ENCODE results near the gene CERK. TPM values are rescaled to one million over a fixed set of nuclear protein-coding genes. Genes with fewer than 3 reads are reported as not detected.
A peak's percentile ranks its signal among the peaks of the same experiment; 100 is the strongest.

CERK gene
- polyA plus RNA-seq, 1 donor = 82.3 TPM

DNA sequence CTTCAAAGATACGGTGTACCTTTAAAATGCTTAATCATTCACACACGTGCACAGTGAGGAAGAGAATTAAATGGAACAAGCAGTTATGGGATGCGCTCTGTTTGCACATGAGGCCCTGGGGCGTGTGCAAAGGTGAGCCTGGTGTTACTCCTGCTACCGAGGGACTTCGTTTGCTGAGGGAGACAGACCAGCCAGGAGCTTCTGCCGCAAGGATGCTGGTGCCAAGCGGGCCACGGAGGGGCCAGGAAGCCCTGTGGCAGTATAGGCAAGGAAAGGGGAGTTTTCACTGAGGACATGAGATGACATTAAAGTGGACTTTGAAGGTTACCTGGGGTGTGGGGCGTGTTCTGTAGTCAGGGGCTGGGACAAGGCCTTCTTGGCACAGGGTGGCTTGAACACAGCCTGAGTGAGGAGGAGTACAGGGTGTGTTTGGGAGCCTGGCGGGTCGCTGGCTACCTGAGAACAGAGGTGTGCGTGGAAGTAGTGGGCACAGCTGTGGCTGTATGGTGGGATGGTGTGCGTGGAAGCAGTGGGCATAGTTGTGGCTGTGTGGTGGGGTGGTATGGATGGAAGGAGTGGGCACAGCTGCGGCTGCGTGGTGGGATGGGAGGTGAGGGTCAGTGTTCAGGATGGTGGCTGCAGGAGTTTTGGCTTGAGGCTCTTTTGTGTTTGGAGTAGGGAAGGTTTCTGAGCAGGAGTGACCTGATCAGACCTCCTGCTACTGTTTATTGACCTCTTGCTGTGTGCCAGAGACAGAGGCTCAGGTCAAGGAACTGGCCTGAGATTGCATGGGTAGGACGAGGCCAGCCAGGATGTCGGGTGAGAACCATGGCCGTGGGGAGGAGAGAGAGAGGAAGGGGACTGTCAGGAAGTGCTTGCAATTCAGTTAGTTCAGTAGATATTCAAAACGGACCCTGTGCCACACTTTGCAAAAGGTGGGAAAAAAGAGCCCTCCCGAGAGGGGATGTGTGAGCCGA, 38.1 kb upstream of the CERK start:
- no peak overlapping the region for H3K4me3 ChIP-seq (ENCODE audit: low read length)
- peaks cover 4% of the 10 kb centered on the region for H3K36me3 ChIP-seq (ENCODE audit: control insufficient read depth, insufficient read depth, low read length)
- DNase-seq = peak; percentile 49 to 78
- no peaks in the 10 kb centered on the region for H3K9me3 ChIP-seq (ENCODE audit: control insufficient read depth, low read depth, low read length)
- no CpG with 5 or more reads among the region's 22 CpGs for WGBS (ENCODE audit: insufficient coverage, low lambda C conversion rate)
- H3K27me3 ChIP-seq (ENCODE audit: control insufficient read depth, insufficient read depth, low read length) = no peaks in the 10 kb centered on the region
- H3K27ac ChIP-seq (ENCODE audit: low read length) = peak overlapping the region; percentile 81
- peaks cover 32% of the 10 kb centered on the region for H3K4me1 ChIP-seq (ENCODE audit: control insufficient read depth, insufficient read depth, low read length)

DNA sequence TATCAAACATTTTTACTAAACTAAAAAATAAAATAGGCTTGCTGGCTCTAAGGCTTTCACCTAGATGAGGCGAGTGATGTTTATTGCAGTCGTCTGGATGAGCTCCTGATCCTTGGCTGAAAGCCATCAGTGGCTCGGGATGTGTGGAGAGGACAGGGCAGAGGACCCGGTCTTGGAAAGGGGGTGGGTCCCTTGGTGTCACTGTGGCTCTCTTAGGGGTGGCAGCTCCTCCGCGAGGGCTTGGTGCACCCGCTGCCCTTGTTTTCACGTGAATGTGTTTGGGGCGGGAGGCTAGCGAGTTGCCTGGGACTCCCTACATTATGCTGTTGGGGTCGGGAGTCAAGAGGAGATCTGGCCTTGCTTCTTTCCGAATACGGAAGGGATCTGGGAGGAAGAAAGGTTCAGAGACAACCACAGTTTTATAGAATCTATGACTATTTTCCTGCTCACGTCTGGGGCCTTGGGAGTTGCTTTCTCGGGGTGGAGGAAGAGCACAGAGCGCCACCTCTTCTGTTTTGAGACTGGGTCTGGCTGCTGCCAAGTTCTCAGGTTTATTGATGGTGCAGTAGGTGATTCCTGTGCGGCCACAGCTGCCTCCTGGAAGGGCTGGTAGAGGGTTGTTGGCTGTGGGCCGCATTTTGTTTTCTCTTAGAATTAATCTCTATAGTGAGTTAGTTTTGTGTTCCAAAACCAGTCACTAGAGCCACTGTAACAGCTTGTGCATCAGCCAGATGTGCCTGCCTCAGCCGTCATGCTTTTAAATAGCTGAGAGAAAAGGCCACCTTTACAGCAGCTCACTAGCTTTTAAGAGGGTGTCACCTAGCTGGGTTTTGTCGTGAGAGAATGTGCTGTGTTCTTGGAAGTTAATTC, 37.2 kb upstream of the CERK start:
- H3K4me1 ChIP-seq (ENCODE audit: control insufficient read depth, insufficient read depth, low read length) = peaks cover 32% of the 10 kb centered on the region
- peak overlapping the region; percentile 81 for H3K27ac ChIP-seq (ENCODE audit: low read length)
- no peaks in the 10 kb centered on the region for H3K27me3 ChIP-seq (ENCODE audit: control insufficient read depth, insufficient read depth, low read length)
- peak in 1 of 2 donors; percentile 54 for DNase-seq
- no CpG with 5 or more reads among the region's 20 CpGs for WGBS (ENCODE audit: insufficient coverage, low lambda C conversion rate)
- no peaks in the 10 kb centered on the region for H3K9me3 ChIP-seq (ENCODE audit: control insufficient read depth, low read depth, low read length)
- no peak overlapping the region for H3K4me3 ChIP-seq (ENCODE audit: low read length)
- H3K36me3 ChIP-seq (ENCODE audit: control insufficient read depth, insufficient read depth, low read length) = peaks cover 2% of the 10 kb centered on the region

DNA sequence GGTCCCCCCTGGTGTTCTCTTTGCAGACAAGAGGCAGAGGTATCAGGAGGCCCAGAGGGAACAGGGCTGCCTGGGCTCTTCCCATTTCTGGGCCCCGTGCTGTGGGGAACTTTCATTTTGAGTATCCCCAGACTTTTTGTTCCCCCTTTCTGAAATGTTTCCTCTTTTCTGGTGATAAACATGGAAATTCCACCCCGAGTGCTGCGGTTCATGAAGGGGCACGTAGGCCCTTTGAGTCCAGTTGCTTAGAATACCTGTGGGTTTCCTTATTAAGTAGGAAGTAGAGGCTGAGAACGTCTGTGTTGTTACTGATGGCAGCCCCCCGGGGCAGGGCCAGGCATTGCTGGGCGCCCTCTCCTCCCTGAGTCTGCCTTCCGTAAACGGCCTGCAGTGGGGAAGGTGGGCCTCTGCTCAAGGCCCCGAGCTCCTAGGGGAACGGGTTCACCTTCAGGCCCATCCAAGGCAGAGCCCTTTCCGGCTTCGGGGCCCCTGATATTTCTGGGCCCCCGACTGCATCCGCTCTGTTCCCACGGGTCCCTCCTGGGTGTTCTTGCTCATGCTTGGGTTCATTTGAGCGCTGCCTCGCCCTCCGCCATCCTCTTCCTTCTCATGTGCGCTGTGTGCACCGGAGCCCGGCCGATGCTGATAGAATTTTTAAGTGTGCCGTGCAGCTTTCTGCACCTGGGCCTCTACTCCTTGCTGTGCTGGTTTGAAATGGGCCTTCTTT, 36.4 kb upstream of the CERK start:
- Histone ChIP-seq H3K4me1 (ENCODE audit: control insufficient read depth, insufficient read depth, low read length) (peaks cover 32% of the 10 kb centered on the region), H3K4me3 (ENCODE audit: low read length) (no peak overlapping the region), H3K9me3 (ENCODE audit: control insufficient read depth, low read depth, low read length) (no peaks in the 10 kb centered on the region), H3K27ac (ENCODE audit: low read length) (peak overlapping the region; percentile 81), H3K27me3 (ENCODE audit: control insufficient read depth, insufficient read depth, low read length) (no peaks in the 10 kb centered on the region), H3K36me3 (ENCODE audit: control insufficient read depth, insufficient read depth, low read length) (peaks cover 2% of the 10 kb centered on the region)
- 100% methylated on average over 1 of the region's 24 CpGs for WGBS (ENCODE audit: insufficient coverage, low lambda C conversion rate)
- no peak for DNase-seq

DNA sequence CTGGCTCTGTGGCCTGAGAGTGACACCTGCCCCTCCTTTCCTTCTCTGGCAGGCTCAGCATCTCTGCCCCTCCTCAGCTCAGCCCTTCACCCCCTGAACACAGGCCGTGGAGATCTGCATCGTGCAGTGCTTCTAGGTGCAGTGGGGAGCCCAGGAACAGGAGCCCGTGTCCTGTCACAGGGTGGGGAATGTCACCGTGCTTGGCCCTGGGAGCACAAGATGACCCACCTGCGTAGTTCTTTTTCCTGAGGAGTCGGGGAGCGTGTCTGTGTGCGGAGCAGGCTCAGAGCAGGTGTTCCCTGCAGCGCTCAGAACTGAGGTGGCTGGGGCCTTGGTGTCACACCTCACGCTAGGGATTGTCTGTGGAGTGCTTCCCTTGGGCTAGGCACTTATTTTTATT, 35.0 kb upstream of the CERK start:
- Histone ChIP-seq H3K27ac (ENCODE audit: low read length) (peak overlapping the region; percentile 81), H3K9me3 (ENCODE audit: control insufficient read depth, low read depth, low read length) (no peaks in the 10 kb centered on the region), H3K36me3 (ENCODE audit: control insufficient read depth, insufficient read depth, low read length) (peaks cover 5% of the 10 kb centered on the region), H3K4me3 (ENCODE audit: low read length) (no peak overlapping the region), H3K27me3 (ENCODE audit: control insufficient read depth, insufficient read depth, low read length) (no peaks in the 10 kb centered on the region), H3K4me1 (ENCODE audit: control insufficient read depth, insufficient read depth, low read length) (peaks cover 32% of the 10 kb centered on the region)
- DNase-seq = no peak
- no CpG with 5 or more reads among the region's 10 CpGs for WGBS (ENCODE audit: insufficient coverage, low lambda C conversion rate)

DNA sequence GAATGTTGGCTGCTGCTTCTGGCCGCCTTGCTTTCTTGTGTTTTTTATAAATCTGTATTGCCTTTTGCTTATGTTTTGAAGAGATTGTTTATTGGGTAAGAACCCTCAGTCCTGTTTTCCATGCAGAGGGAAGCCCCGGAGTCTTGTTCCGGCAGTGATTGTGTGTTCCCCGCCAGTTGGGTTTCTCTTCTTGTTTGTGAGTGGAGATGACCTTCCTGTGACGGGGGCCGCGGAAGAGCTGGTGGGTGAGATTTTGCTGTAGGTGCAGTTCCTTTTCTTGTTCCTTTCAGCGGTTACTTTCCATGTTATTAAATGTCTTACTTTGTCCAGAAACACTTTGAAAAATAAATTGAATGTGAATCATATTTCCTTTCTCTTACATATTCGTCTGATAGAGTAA, 32.7 kb upstream of the CERK start:
- no peak for DNase-seq
- H3K27me3 ChIP-seq (ENCODE audit: control insufficient read depth, insufficient read depth, low read length) = no peaks in the 10 kb centered on the region
- H3K27ac ChIP-seq (ENCODE audit: low read length) = peak overlapping the region; percentile 23
- WGBS (ENCODE audit: insufficient coverage, low lambda C conversion rate) = 92% methylated on average over 2 of the region's 9 CpGs
- no peaks in the 10 kb centered on the region for H3K9me3 ChIP-seq (ENCODE audit: control insufficient read depth, low read depth, low read length)
- H3K4me3 ChIP-seq (ENCODE audit: low read length) = no peak overlapping the region
- H3K36me3 ChIP-seq (ENCODE audit: control insufficient read depth, insufficient read depth, low read length) = peaks cover 12% of the 10 kb centered on the region
- H3K4me1 ChIP-seq (ENCODE audit: control insufficient read depth, insufficient read depth, low read length) = peaks cover 24% of the 10 kb centered on the region

DNA sequence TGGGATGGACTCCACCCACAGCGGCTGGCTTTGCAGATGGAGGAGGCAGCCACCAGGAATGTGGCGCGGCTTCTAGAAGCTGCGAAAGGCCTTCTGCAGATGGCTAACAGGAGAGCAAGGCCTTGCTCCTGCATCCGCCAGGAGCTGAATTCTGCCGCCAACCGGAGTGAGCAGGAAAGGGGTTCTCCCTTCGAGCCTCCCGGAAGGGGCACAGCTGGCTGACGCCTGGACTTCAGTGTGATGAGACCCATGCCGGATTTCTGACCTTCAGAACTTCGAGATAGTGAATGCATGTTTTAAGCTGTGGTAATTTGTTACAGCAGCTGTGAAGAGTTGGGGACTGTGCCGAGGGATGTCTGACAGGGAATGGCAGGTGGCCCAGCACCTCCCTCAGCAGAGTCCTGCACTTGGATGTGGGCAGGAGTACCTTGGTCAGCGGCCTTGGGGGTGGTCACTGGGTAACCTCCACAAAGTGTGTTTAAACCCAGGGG, 32.1 kb upstream of the CERK start:
- peaks cover 19% of the 10 kb centered on the region for H3K4me1 ChIP-seq (ENCODE audit: control insufficient read depth, insufficient read depth, low read length)
- no peaks in the 10 kb centered on the region for H3K27me3 ChIP-seq (ENCODE audit: control insufficient read depth, insufficient read depth, low read length)
- no peak overlapping the region for H3K4me3 ChIP-seq (ENCODE audit: low read length)
- peaks cover 12% of the 10 kb centered on the region for H3K36me3 ChIP-seq (ENCODE audit: control insufficient read depth, insufficient read depth, low read length)
- no CpG with 5 or more reads among the region's 14 CpGs for WGBS (ENCODE audit: insufficient coverage, low lambda C conversion rate)
- DNase-seq = no peak
- peak overlapping the region; percentile 23 for H3K27ac ChIP-seq (ENCODE audit: low read length)
- no peaks in the 10 kb centered on the region for H3K9me3 ChIP-seq (ENCODE audit: control insufficient read depth, low read depth, low read length)

DNA sequence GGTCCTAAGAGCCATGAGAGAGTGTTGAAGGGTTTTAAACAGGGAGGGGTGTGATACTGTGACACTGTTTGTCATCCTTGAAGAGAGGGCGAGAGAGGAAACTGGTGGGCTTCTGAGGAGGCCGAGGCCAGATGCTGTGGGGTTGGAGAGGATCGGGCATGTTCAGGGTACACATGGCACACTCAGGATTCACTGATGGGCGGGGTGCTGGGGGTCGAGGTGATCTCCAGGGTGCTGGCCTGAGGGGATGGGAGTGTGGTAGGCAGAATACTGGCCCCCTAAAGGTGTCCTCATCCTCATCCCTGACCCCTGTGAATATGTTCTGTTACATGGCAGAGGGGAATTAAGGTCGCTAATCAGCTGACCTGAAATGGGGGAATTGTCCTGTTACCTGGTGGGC, 31.7 kb upstream of the CERK start:
- peaks cover 15% of the 10 kb centered on the region for H3K36me3 ChIP-seq (ENCODE audit: control insufficient read depth, insufficient read depth, low read length)
- DNase-seq = no peak
- H3K27ac ChIP-seq (ENCODE audit: low read length) = no peak overlapping the region
- no peaks in the 10 kb centered on the region for H3K9me3 ChIP-seq (ENCODE audit: control insufficient read depth, low read depth, low read length)
- peaks cover 14% of the 10 kb centered on the region for H3K4me1 ChIP-seq (ENCODE audit: control insufficient read depth, insufficient read depth, low read length)
- H3K27me3 ChIP-seq (ENCODE audit: control insufficient read depth, insufficient read depth, low read length) = no peaks in the 10 kb centered on the region
- no CpG with 5 or more reads among the region's 6 CpGs for WGBS (ENCODE audit: insufficient coverage, low lambda C conversion rate)
- no peak overlapping the region for H3K4me3 ChIP-seq (ENCODE audit: low read length)

DNA sequence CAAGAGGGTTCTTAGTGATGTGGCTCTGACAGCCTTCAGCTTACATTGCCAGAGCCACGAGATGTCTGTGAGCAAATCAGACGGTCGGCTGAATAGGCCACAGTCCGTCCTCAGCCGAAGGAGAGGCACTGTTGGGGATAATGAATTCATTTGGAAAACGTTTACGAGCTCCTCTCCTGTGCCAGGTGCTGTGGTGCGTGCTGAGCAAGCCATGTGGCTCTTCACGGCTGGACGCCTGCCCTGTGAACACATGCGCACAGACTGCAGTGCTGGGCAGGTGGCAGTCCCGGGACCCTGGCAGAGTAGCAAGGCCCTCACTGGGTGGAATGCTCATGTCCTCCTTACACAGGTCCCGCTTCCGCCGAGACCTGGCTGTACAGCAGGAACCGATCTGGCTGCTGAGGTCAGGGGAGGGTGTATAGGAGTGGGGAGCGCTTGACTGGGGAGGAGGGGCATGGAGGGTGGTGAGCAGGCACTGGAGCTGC, 31.2 kb upstream of the CERK start:
- peaks cover 15% of the 10 kb centered on the region for H3K36me3 ChIP-seq (ENCODE audit: control insufficient read depth, insufficient read depth, low read length)
- no peak overlapping the region for H3K27ac ChIP-seq (ENCODE audit: low read length)
- no peaks in the 10 kb centered on the region for H3K9me3 ChIP-seq (ENCODE audit: control insufficient read depth, low read depth, low read length)
- no CpG with 5 or more reads among the region's 17 CpGs for WGBS (ENCODE audit: insufficient coverage, low lambda C conversion rate)
- H3K27me3 ChIP-seq (ENCODE audit: control insufficient read depth, insufficient read depth, low read length) = no peaks in the 10 kb centered on the region
- peaks cover 10% of the 10 kb centered on the region for H3K4me1 ChIP-seq (ENCODE audit: control insufficient read depth, insufficient read depth, low read length)
- no peak overlapping the region for H3K4me3 ChIP-seq (ENCODE audit: low read length)
- DNase-seq = no peak

DNA sequence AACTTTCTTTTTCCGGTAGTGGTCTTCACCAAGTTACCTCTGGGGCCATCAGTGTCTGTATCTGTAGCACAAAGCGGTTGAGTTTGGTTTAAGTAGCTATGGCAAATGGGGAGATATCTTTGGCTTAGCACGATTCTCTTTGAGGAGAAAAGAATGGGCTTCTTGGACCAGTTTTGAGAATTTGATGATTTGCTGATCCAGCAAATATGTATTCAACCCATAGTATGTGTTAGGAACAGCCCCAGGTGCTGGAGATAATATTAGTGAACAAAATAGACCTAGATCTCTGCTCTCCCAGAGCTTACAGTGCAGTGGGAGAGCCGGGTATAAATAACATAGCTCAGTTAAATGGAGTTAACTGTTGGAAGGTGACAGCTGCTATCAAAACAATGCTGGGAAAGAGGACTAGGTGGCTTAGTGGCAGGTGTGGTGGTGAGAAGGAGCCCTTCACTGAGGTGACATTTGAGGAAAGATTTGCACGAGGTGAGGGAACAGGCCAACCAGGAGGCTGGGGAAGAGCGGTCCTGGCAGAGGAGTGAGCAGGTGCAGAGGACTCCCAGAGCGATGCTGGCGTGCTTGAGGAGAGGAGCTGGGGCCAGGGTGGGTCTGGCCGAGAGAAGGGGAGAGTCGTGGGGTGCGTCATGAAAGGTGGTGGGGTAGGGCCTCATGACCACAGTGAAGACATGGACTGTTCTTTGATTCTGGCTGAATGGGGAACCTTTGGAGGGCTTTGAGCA, 29.4 kb upstream of the CERK start:
- H3K27ac ChIP-seq (ENCODE audit: low read length) = no peak overlapping the region
- no peaks in the 10 kb centered on the region for H3K9me3 ChIP-seq (ENCODE audit: control insufficient read depth, low read depth, low read length)
- no peaks in the 10 kb centered on the region for H3K27me3 ChIP-seq (ENCODE audit: control insufficient read depth, insufficient read depth, low read length)
- WGBS (ENCODE audit: insufficient coverage, low lambda C conversion rate) = no CpG with 5 or more reads among the region's 11 CpGs
- no peak for DNase-seq
- no peak overlapping the region for H3K4me3 ChIP-seq (ENCODE audit: low read length)
- H3K36me3 ChIP-seq (ENCODE audit: control insufficient read depth, insufficient read depth, low read length) = peaks cover 13% of the 10 kb centered on the region
- H3K4me1 ChIP-seq (ENCODE audit: control insufficient read depth, insufficient read depth, low read length) = no peaks in the 10 kb centered on the region

Measured in large intestine (tissue), 3 donors.